GM18951 (cell line): ENCODE measurements around the gene UQCR10.

Source experiments
- POLR2A ChIP-seq: IDR thresholded peaks from 4 replicates; pipeline ENCODE4 v1.6.1; 2011; ENCODE audit warnings: mild to moderate bottlenecking; ENCODE audit not compliant: insufficient read length, insufficient read depth; ENCODE audit errors: extremely low read depth
- in situ Hi-C: fragments of 300-500 bp; cut with MboI; formaldehyde crosslinking; loops from one replicate; pipeline ENCODE4 v1.12.0; 2022; ENCODE audit warnings: low sequenced_read_pairs, mixed read lengths, inconsistent platforms; ENCODE audit not compliant: unreplicated experiment

The UQCR10 gene

DNA sequence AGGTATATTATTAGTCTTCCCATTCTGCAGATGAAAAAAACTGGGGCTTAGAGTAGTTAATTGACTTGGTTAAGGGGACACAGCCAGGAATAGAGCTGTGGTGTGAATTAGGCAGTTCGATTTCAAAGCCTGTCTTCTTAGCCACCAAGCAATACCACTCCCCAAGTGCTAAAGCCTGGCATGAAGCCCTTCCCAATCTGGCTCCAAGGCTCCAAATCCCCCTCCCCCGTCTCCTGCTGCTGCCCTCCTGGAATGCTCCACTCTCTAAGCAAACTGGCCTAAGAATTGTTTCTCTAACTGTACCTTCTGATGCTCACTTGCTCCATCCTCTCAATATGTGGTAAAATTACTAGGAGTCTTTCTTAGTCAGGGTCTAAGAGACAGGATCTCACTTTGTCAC is 52.3 kb downstream of the UQCR10 start:
- no peak for TF ChIP-seq POLR2A
- in situ Hi-C loops = no loop called here
